HL-60 (cell line): ENCODE measurements around the gene TEKTIP1.
A peak's percentile ranks its signal among the peaks of the same experiment; 100 is the strongest.

ENCODE experiments used
- DNase-seq, 2 experiments: peaks; one replicate each; pipeline ENCODE4 v3.0.0-alpha.2; 2010 to 2020; ENCODE audit warnings: low read depth in 1 of 2, low spot score in 1 of 2
- H3K27ac ChIP-seq: fragments of 250-450 bp; sonication (Bioruptor Pico); replicated peaks from 2 replicates; pipeline ENCODE4 v1.5.1; 2020; ENCODE audit warnings: mild to moderate bottlenecking, moderate library complexity
- H3K27me3 ChIP-seq: fragments of 250-450 bp; sonication (Bioruptor Pico); 2 replicates; pipeline ENCODE4 v1.5.1; 2021; ENCODE audit warnings: mild to moderate bottlenecking, moderate library complexity; ENCODE audit not compliant: insufficient read depth, poor library complexity, severe bottlenecking
- H3K4me3 ChIP-seq: replicated peaks from 2 replicates; pipeline ENCODE4 v1.5.1; 2011; ENCODE audit warnings: mild to moderate bottlenecking, control low read depth, low read length; ENCODE audit not compliant: insufficient read depth
- GABPA ChIP-seq: IDR thresholded peaks from 2 replicates; pipeline ENCODE4 v1.6.1; 2012; ENCODE audit warnings: low read depth
- POLR2AphosphoS5 ChIP-seq: IDR thresholded peaks from 2 replicates; pipeline ENCODE4 v1.6.1; 2012; ENCODE audit warnings: low read depth
- REST ChIP-seq: IDR thresholded peaks from 2 replicates; pipeline ENCODE4 v1.6.1; 2012; ENCODE audit warnings: low read depth; ENCODE audit not compliant: insufficient replicate concordance
- SPI1 ChIP-seq: IDR thresholded peaks from 2 replicates; pipeline ENCODE4 v1.6.1; 2012; ENCODE audit warnings: low read depth, mild to moderate bottlenecking, borderline replicate concordance
- TF ChIP-seq, protein P1 (sequence below): IDR thresholded peaks from one replicate; pipeline ENCODE4 v1.5.1; 2011; ENCODE audit warnings: low read length, control low read depth, inconsistent platforms; ENCODE audit not compliant: insufficient read depth

Gene TEKTIP1

DNA sequence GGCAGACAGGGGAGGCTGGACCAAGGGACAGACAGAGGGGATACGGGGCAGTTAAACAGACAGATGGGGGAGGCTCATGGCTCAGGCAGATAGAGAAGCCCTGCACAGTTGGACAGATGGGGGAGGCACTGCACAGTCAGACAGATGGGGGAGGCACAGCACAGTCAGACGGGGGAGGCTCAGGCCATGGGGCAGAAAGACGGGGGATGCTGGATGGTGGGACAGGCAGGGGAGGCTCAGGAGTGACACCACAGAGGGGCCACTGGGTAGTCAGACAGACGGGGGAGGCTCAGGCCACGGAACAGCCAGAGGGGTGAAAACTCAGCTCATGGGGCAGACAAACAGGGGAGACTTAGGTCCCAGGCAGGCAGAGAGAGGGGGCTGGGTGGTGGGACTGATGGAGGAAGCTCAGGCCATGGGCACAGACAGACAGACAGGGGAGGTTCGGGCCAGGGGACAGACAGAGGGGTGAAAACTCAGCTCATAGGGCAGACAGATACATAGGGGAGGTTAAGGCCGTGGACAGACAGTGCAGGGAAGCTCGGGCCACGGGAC lies 17.5 kb downstream of the TEKTIP1 start:
- Histone ChIP-seq H3K27me3 (no peaks in the 10 kb centered on the region), H3K4me3 (peak overlapping the region; percentile 77), H3K27ac (peak overlapping the region; percentile 60)
- peak in 1 of 2 experiments; percentile 16 for DNase-seq
- TF ChIP-seq REST = no peak
- TF ChIP-seq GABPA = no peak
- no peak for TF ChIP-seq POLR2AphosphoS5
- no peak for TF ChIP-seq SPI1
- TF ChIP-seq, protein P1, sequence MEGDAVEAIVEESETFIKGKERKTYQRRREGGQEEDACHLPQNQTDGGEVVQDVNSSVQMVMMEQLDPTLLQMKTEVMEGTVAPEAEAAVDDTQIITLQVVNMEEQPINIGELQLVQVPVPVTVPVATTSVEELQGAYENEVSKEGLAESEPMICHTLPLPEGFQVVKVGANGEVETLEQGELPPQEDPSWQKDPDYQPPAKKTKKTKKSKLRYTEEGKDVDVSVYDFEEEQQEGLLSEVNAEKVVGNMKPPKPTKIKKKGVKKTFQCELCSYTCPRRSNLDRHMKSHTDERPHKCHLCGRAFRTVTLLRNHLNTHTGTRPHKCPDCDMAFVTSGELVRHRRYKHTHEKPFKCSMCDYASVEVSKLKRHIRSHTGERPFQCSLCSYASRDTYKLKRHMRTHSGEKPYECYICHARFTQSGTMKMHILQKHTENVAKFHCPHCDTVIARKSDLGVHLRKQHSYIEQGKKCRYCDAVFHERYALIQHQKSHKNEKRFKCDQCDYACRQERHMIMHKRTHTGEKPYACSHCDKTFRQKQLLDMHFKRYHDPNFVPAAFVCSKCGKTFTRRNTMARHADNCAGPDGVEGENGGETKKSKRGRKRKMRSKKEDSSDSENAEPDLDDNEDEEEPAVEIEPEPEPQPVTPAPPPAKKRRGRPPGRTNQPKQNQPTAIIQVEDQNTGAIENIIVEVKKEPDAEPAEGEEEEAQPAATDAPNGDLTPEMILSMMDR = no peak

DNA sequence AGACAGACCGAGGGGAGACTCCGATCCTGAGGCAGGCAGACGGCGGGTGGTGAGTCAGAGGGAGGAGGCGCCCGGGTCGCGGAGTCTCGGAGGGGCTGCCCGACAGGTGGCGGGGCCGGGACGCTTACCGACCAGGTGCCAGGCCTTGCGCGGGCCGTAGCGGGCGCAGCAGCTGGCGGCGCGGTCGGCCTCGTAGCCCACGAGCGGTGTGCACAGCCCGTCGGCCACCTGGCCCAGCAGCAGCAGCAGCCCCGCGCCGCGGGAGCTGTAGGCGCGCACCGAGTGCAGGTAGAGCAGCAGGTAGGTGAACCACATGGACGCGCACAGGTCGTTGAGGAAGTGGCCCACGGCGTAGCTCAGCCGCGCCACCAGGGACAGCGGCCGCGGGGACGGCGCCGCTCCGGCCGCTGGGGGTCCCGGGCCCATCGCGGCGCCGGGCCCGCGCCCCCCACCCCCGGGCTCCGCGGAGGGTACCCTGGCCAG lies 18.0 kb downstream of the TEKTIP1 start:
- TF ChIP-seq, protein P1 = no peak
- TF ChIP-seq SPI1 (peak; percentile 10; the same call in 1 of the 2 replicates), REST (peak; percentile 74), POLR2AphosphoS5 (0 out of 2 replicates have a peak, but pooled peaks have one; percentile 7), GABPA (no peak)
- H3K4me3 ChIP-seq = peak overlapping the region; percentile 77
- DNase-seq = no peak
- peak overlapping the region; percentile 60 for H3K27ac ChIP-seq
- no peaks in the 10 kb centered on the region for H3K27me3 ChIP-seq

- H3K27me3 ChIP-seq = no peaks in the 10 kb centered on the region
- peak within 1 kb of the TSS; percentile 85 for H3K27ac ChIP-seq
- peak within 1 kb of the TSS; percentile 77 for H3K4me3 ChIP-seq
- DNase-seq = peak; percentile 89 to 92
- TF ChIP-seq SPI1 (no peak), POLR2AphosphoS5 (peak; percentile 53; the same call in 1 of the 2 replicates), GABPA (0 out of 2 replicates have a peak, but pooled peaks have one; percentile 20)
- TF ChIP-seq, protein P1 = no peak
These were observed 18.7 kb downstream of the TEKTIP1 start, which contains the start of gene MFSD12 for GRCh38 chr19:3557461-3558248. TSS of gene MFSD12 (minus strand) at chr19:3557586. CDS start at chr19:3557403, 183 bp downstream.
